IPS-18a (cell line): ENCODE data around the gene THEM4.

Experiments used
- H3K27ac ChIP-seq: one replicate; pipeline ENCODE4 v1.5.1; 2013; ENCODE audit warnings: low read length
- H3K27me3 ChIP-seq: one replicate; pipeline ENCODE4 v1.6.1; 2013; ENCODE audit warnings: mild to moderate bottlenecking, low read length; ENCODE audit not compliant: control insufficient read depth, insufficient read depth
- H3K36me3 ChIP-seq: one replicate; pipeline ENCODE4 v1.6.1; 2013; ENCODE audit warnings: low read depth, low read length; ENCODE audit not compliant: control insufficient read depth
- H3K4me1 ChIP-seq: one replicate; pipeline ENCODE4 v1.6.1; 2013; ENCODE audit warnings: low read depth, low read length; ENCODE audit not compliant: control insufficient read depth
- H3K4me3 ChIP-seq: one replicate; pipeline ENCODE4 v1.5.1; 2013; ENCODE audit warnings: low read length
- H3K9ac ChIP-seq: one replicate; pipeline ENCODE4 v1.6.1; 2013; ENCODE audit warnings: mild to moderate bottlenecking, low read length, moderate library complexity
- H3K9me3 ChIP-seq: one replicate; pipeline ENCODE4 v1.6.1; 2013; ENCODE audit warnings: low read depth, low read length; ENCODE audit not compliant: control insufficient read depth

Gene THEM4

DNA sequence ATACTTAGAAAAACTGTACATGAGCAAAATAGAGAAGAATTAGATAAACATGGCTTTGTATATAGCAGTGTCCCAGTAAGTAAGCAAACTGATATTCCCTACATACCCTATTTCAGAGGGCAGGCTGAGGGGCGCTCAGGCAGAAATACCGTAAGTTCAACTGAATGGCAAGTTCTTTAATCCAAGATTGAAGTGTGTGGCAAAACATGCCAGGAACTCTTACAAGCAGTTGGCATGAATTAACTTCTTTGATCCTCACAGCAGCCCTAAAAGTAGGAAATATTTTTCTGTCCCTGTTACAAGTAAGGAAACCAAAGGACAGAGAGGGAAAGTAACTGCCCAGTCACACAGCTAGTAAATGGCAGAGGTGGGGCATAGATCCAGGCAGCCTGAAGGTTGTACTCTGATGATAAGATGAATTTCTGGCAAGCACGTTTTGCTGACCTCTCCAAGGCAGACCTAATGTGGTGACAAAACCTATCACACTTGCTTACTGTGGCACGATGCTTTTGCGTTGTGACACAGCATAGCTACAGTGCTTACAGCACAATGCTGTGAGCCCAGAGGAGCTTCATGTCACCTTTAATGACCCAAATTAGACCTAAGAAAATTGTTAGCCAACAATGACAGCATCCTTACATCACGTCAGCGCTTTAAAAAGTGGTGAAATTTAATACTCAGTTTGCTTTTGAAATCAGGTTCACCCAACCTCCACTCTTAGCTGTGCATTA lies 35.0 kb upstream of the THEM4 start:
- Histone ChIP-seq H3K27me3 (no peaks in the 10 kb centered on the region), H3K36me3 (no peaks in the 10 kb centered on the region), H3K9ac (no peak overlapping the region), H3K4me3 (no peak overlapping the region), H3K9me3 (no peaks in the 10 kb centered on the region), H3K27ac (no peak overlapping the region), H3K4me1 (no peaks in the 10 kb centered on the region)

DNA sequence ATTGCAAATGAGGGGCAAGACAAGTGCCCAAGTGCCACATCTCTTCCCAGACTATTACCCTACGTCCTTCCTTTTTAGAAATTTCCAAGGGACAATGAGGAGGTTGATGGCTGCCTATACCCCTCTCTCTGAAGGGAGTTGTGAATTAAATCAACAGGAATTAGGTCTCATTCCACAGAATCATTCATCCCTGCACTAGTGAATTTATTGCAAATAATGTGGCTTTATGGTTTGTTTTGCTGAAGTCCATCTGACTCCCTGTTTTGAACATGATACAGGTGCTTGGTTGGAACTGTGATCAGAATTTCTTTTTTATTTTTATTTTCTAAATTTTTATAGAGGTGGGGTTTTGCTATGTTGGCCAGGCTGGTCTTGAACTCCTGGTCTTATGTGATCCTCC lies 34.3 kb upstream of the THEM4 start:
- H3K27ac ChIP-seq, result no peak overlapping the region
- no peaks in the 10 kb centered on the region for H3K36me3 ChIP-seq
- H3K9ac ChIP-seq, result no peak overlapping the region
- no peak overlapping the region for H3K4me3 ChIP-seq
- H3K9me3 ChIP-seq, result no peaks in the 10 kb centered on the region
- H3K27me3 ChIP-seq, result no peaks in the 10 kb centered on the region
- no peaks in the 10 kb centered on the region for H3K4me1 ChIP-seq

DNA sequence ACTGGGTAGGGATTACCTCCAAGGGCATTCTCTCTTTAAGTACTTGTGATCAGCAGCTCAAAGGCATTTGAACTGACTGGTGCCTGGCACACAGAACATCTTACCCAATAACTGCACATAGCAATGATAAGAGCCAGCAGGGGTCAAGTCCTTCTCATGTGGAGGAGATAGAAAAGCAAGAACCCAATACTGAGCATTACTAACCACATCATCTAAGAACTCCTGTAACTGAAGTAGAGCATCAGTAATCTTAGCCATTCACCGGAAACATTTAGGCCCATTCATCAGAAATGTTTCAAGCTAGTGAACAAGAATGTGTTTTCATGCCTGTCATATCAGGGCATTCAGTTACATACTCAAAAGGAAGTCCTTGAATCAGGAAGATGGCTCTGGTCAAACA lies 33.6 kb upstream of the THEM4 start:
- Histone ChIP-seq H3K27ac (no peak overlapping the region), H3K9me3 (no peaks in the 10 kb centered on the region), H3K4me1 (no peaks in the 10 kb centered on the region), H3K27me3 (no peaks in the 10 kb centered on the region), H3K9ac (no peak overlapping the region), H3K4me3 (no peak overlapping the region), H3K36me3 (no peaks in the 10 kb centered on the region)

DNA sequence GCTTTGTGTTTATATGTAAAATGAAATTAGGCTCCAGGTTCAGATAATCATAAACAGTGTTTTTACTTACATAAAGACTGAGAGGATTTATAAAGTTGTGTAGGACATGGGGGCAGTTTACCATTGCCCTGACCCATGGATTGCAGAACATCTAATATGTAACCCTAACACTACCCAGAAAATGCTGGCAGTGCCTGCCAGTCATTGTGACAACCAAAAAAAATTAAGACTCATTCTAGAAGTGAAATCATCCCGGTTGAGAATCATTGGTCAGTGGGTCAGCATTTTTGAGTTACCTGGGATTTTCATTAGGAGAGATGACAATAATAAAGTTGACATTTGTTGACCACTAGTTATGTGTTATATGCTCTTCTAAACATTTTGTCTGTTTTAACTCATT lies 31.2 kb upstream of the THEM4 start:
- H3K4me3 ChIP-seq, result no peak overlapping the region
- no peaks in the 10 kb centered on the region for H3K4me1 ChIP-seq
- no peak overlapping the region for H3K9ac ChIP-seq
- H3K27me3 ChIP-seq, result no peaks in the 10 kb centered on the region
- H3K27ac ChIP-seq, result no peak overlapping the region
- H3K9me3 ChIP-seq, result no peaks in the 10 kb centered on the region
- H3K36me3 ChIP-seq, result no peaks in the 10 kb centered on the region

DNA sequence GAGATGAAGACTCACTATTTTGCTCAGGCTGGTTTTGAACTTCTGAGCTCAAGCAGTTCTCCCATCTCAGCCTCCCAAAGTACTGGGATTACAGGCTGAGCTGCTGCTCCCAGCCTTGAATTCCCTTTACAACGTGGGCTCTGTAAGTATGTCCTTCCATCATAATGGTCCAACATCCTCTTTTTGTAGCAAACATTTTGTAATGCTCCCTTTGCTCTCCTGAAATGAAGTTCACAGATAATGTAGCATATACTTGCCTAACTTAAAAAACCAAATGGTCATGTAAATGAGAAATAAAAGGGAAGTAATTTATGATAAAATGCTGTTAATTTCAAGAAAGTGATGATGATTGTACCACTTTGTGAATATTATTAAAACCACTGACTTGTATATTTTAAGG lies 30.5 kb upstream of the THEM4 start:
- Histone ChIP-seq H3K27me3 (no peaks in the 10 kb centered on the region), H3K9me3 (no peaks in the 10 kb centered on the region), H3K4me1 (no peaks in the 10 kb centered on the region), H3K27ac (no peak overlapping the region), H3K4me3 (no peak overlapping the region), H3K9ac (no peak overlapping the region), H3K36me3 (no peaks in the 10 kb centered on the region)

DNA sequence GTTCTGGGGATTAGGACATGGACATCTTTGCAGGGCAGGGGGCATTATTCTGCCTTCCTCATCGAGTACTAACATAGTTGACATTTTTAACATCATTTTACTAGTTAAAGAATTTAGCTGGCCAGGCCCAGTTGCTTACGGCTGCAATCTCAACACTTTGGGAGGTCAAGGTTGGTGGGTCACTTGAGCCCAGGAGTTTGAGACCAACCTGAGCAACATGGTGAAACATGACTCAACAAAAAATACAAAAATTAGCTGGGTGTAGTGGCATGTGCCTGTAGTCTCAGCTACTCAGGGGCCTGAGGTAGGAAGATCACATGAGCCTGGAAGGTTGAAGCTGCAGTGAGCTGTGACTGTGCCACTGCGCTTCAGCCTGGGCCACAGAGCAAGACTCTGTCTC lies 29.8 kb upstream of the THEM4 start:
- no peak overlapping the region for H3K27ac ChIP-seq
- no peaks in the 10 kb centered on the region for H3K27me3 ChIP-seq
- no peaks in the 10 kb centered on the region for H3K4me1 ChIP-seq
- H3K36me3 ChIP-seq, result no peaks in the 10 kb centered on the region
- H3K9ac ChIP-seq, result no peak overlapping the region
- no peak overlapping the region for H3K4me3 ChIP-seq
- no peaks in the 10 kb centered on the region for H3K9me3 ChIP-seq

DNA sequence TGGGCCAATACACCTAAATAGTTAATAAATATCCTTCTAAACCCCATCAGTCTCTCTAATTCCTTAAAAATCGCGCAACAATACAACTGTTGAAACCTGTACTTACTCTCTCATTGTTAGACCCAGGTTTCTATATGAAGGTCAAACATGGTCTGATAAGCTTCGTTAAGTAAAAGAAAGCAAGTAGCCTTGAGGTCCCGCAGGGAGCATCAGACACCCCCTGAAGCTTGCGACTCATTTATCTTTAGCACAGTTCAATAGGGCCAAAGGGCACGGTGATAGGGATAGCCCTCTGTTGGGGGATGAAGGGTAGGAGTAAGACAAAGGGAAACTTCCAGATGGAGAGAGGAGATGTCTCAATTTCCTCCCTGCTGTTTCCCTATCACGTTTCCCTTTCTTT lies 27.3 kb upstream of the THEM4 start:
- Histone ChIP-seq H3K4me3 (no peak overlapping the region), H3K27me3 (no peaks in the 10 kb centered on the region), H3K36me3 (no peaks in the 10 kb centered on the region), H3K9ac (no peak overlapping the region), H3K27ac (no peak overlapping the region), H3K4me1 (no peaks in the 10 kb centered on the region), H3K9me3 (no peaks in the 10 kb centered on the region)

DNA sequence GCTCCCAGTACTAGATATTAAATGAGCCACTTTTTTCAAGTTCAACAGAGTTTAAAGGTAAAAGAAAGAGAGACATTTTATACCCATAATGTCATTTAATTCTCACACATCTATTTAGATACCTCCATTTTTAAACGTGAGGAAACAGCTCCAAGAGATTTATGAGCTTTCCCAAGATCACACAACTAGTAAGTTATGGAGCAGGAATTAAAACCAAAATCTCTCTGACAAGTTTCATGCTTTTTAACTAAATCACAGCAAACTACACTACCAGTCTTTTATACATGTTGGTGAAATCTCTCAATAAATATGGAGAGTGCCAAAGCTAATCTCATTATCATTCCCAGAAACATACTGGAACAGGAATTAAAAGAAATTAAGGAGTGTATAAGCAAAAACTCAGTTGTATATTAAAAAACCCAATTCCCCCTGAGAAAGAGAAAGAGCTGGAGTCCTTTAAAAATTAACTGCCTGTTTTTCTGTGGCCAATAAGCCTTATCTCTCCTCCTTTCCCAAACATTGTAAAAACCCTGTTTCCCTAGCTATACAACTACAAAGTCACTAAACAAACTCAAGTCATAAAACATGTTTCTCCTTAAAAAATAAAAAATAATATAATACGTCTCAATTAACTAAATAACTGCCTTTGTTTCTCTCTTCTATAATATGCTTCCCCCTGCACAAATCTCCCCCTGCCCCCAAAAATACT lies 26.7 kb upstream of the THEM4 start:
- no peaks in the 10 kb centered on the region for H3K36me3 ChIP-seq
- no peak overlapping the region for H3K27ac ChIP-seq
- H3K27me3 ChIP-seq, result no peaks in the 10 kb centered on the region
- H3K9me3 ChIP-seq, result no peaks in the 10 kb centered on the region
- H3K4me3 ChIP-seq, result no peak overlapping the region
- H3K9ac ChIP-seq, result no peak overlapping the region
- H3K4me1 ChIP-seq, result no peaks in the 10 kb centered on the region

DNA sequence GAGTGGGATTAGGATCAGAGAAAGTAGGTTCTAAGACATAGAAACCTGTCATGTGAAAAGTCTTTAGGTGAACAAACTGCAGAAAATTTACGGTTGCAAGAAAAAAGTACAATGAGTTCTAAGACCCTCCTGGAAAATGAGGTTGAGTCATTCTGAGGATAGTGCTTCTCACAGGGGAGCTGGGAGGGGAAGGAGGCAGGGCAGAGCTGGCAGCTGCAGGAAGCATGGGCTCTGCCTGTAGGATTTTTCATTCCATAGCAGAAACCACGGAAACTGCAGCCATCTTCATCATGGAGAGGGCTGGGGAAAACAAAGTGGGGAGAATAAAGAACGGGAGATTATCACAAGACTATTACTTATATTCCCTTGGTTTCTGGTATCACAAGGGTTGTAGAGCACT lies 25.8 kb upstream of the THEM4 start:
- no peak overlapping the region for H3K27ac ChIP-seq
- H3K9ac ChIP-seq, result no peak overlapping the region
- H3K36me3 ChIP-seq, result no peaks in the 10 kb centered on the region
- no peaks in the 10 kb centered on the region for H3K27me3 ChIP-seq
- no peaks in the 10 kb centered on the region for H3K9me3 ChIP-seq
- H3K4me1 ChIP-seq, result no peaks in the 10 kb centered on the region
- no peak overlapping the region for H3K4me3 ChIP-seq

DNA sequence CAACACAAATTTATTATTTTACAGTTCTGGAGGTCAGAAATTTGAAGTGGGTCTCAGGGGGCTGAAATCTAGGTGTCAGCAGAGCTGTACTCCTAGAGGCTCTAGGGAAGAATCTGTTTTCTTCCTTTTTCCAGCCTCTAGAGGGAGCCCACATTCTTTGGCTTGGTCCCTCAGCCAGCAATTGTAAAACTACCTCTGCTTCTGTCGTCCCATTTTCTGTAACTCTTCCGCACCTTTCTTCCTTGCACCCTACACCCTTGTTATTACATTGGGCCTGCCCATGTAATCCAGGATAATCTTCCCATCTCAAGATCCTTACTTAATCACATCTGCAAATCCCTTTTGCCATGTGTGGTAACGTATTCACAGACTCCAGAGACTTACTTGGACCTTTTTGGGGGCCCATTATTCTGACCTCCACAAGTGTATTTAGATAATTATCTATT lies 24.8 kb upstream of the THEM4 start:
- Histone ChIP-seq H3K4me3 (no peak overlapping the region), H3K9ac (no peak overlapping the region), H3K27ac (no peak overlapping the region), H3K9me3 (no peaks in the 10 kb centered on the region), H3K27me3 (no peaks in the 10 kb centered on the region), H3K4me1 (no peaks in the 10 kb centered on the region), H3K36me3 (no peaks in the 10 kb centered on the region)

DNA sequence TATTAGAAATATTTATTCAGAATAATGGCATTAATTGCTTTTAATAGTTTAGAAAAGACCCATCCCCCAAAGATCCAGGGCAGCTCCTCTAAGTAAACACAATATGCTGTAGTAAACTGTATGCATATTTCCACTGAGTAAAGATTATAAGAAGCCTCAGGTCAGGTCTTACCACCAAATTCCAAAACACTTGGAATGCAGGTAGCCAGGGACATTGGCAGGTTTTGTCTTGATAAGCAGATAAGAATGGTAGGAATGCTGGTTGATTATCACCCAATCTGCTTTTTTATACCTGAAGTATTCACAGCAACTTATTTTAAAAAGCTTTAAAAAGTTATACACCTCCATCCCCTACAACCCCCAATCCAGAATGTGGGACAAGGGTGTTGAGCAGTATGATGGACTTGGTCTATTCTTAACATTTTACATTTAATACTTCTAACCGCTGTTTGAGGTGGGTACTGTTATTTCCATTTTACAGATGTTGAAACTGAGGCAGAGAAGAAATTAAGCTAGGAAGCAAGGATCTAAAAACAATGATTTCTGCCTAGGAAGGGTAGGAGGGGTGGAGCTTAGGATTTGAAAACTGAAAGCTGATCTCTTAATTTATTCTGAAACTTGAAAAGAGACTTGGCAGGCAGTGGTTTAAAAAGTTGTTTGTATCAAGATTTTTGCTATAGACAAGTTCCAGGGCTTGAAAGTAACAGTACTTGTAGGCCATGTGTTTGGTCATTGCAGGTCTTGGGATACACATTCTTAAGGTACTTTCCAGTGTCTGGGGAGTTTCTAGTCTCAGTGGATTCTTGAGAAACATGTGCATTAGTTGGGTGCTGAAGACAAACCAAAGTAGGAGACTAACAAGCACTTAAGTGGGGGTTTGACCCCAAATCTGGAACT lies 15.6 kb upstream of the THEM4 start:
- Histone ChIP-seq H3K36me3 (no peaks in the 10 kb centered on the region), H3K4me1 (no peaks in the 10 kb centered on the region), H3K27ac (no peak overlapping the region), H3K4me3 (no peak overlapping the region), H3K27me3 (no peaks in the 10 kb centered on the region), H3K9me3 (no peaks in the 10 kb centered on the region), H3K9ac (no peak overlapping the region)
